HG03095 (cell line): ENCODE results near the gene SYNCRIP.
A peak's percentile ranks its signal among the peaks of the same experiment; 100 is the strongest.
"Not testable (repeated sequence)": the region's sequence is repeated elsewhere in the genome, so short reads cannot be mapped to it uniquely, and the experiment has no call there.

ENCODE experiments used
- ATAC-seq: cut with Tn5 transposase; IDR thresholded peaks from one replicate; pipeline ENCODE4 v1.9.1; 2021; ENCODE audit warnings: moderate library complexity; ENCODE audit not compliant: unreplicated experiment

Gene SYNCRIP

GRCh38 chr6:85600713-85601313 lies 41.9 kb downstream of the SYNCRIP start:
- ATAC-seq: no peak

GRCh38 chr6:85594197-85594930 lies 48.3 kb downstream of the SYNCRIP start:
- peak; percentile 13 for ATAC-seq

DNA sequence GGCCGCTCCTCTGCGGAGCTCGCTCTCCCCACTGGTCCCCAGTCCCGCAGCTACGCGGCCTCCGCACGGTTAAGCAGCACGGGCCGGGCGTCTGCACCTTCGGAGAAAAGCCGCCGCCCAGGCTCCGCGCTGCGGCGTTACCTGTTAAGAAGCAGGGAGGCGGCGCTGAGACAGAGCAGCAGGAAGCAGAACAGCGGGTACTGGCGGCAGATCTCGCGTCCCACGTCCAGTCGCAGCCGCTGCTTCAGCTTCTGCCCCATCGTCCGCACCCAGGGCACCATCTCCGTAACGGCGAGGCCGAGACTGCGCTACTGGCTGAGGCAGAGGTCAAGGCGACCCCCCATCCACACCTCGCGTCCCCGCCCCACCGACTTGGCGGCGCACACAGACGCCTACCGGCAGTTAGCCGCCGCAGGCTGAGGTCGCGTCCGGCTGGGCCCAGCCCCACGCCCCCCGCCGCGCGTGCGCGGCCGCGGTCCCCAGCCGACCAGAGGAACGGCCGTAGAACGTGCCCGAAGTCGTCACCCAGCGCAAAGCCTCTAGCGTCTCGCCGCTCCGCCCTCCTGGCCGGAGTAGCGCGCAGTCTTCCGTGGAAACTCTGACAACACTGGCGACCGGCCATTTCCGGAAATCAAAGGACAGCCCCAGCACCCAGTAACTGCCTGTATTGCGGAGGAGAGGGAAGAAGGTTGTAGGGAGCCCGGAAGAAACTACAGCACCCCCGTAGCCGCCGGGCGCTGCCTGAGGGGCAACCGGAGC lies 49.1 kb downstream of the SYNCRIP start, which contains the start of gene SNX14:
TSS of gene SNX14 (minus strand) at position 421 of the 759 bp plus-strand sequence. CDS start at position 281, 140 bp downstream.
- peak; percentile 88 for ATAC-seq

DNA sequence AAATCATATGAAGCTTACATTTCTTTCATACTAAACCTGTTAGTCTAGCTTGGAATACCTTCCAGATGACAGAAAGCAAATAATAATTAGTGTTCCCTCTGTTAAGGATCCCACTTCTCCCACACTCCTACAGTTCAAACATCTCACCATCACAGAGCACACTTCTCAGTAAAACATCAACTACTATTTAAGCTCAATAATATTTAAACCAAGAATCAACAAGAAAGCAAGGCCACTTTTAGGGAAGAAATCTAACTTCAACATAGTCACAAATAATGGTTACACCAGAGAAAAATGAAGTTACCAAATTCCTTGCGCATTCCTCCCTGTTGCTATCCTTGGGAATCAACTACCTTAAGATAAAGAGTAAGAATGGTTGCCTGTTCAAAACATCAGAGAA lies 50.7 kb downstream of the SYNCRIP start:
- no peak for ATAC-seq

- no peak for ATAC-seq
These were observed 51.5 kb downstream of the SYNCRIP start for GRCh38 chr6:85591207-85591606.

- no peak for ATAC-seq
These were observed 56.9 kb downstream of the SYNCRIP start for GRCh38 chr6:85585741-85586140.

- not testable (repeated sequence) for ATAC-seq
These were observed 59.9 kb downstream of the SYNCRIP start for GRCh38 chr6:85582832-85583231.

- no peak for ATAC-seq
These were observed 61.1 kb downstream of the SYNCRIP start for GRCh38 chr6:85581572-85581971.

DNA sequence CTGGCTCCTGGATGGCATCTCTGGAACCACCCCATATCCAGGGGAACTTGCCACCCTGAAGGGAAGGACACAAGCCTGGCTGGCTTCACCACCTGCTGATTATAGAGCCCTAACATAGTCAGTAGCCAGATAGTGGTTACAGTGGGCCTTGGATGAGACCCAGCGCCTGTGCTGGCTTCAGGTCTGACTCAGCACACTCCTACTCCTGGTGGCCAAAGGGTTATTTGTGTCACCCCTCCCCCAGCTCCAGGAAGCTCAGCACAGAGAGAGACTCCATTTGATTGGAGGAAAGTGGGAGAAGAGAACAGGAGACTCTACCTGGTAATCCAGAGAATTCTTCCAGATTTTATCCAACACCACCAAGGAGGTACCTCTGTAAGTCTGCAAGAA lies 61.8 kb downstream of the SYNCRIP start:
- peak; percentile 77 for ATAC-seq

DNA sequence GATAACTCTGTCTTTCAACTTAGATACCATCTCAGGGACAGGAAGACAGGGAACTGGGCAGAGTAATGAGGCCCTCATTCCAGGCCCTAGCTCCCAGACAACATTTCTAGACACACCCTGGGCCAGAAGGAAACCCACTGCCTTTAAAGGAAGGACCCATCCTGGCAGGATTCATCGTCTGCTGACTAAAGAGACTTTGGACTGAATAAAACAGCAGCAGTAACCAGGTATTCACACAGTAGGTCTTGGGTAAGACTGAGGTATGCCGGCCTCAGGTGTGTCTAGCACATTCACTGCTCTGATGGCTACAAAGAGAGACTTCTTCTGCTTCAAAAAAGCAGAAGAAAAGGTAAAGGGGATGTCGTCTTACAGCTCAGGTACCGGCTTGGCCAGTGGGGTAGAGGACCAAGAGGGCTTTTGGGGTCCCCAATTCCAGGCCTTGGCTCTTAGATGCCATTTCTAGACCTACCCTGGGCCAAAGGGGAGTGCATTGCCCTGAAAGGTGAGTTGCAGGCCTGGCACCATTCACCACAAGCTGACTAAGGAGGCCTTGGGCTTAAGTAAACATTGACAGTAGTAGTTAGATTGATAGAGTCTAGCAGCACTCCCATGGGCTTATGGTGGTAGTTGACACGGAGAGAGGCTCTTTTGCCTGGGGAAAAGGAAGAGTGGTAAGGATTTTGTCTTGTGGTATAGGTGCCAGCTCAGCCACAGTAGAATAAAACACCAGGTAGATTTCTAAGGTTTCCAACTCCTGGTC lies 62.4 kb downstream of the SYNCRIP start:
- no peak for ATAC-seq

DNA sequence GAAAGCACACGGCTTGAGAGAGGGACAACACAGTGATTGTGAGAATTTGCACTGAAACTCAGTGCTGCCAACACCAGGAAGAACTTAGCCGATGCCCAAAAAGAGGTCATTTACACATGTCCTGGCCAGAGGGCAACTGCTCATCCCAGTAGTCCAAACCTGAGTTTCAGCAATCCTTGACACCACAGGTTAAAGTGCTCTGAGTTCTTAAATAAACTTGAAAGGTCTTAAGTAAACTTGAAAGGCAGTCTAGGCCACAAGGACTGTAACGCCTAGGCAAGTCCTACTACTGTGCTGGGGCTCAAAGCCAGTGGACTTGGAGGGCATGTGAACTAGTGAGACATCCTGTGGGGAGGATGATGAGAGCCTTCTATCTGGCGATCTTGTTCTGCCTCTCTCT lies 63.1 kb downstream of the SYNCRIP start:
- no peak for ATAC-seq

- ATAC-seq: no peak
These were observed 66.2 kb downstream of the SYNCRIP start for GRCh38 chr6:85576476-85576875.

- no peak for ATAC-seq
These were observed 67.6 kb downstream of the SYNCRIP start for GRCh38 chr6:85574932-85575598.

DNA sequence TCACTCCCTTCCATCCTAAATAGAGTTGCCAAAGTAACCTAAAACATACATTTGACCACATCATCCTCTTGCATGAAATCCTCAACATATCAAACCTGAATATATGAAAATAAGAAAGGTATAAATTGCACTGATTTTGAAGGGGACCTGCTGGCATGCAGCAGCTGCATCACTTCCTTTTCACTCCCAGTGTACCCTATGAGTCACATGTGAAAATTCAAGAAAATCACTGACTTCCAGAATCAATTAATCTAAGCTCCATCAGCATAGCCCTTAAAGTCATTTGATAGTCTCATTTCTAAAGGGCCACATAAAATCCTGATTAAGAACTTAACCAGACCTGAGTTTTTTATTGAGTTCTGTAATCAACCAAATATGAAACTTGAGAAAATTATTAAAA lies 73.4 kb downstream of the SYNCRIP start:
- ATAC-seq: no peak

DNA sequence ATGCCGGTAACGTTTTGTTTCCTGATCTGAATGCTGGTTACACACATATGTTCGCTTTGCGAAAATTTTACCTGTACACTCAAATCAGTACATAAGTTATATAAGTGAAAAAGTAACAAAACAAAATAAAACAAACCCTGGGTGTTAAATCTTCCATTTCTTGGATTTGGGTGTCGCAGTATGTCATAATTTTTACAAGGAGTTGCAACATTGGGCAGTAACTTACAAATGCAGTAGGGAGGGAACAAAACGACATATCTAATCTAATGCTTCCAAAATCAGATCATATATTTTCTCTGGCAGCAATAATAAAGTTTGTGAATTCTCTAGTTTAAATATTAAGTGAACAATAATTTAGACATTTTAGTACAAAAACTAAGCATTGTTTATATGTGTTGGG lies 74.3 kb downstream of the SYNCRIP start:
- ATAC-seq: no peak

- ATAC-seq: no peak
These were observed 77.0 kb downstream of the SYNCRIP start for GRCh38 chr6:85565736-85566135.

GRCh38 chr6:85564223-85564622 lies 78.5 kb downstream of the SYNCRIP start:
- not testable (repeated sequence) for ATAC-seq
